WTC11 (cell line): ENCODE data around the gene CCN6. TPM values are rescaled to one million over a fixed set of nuclear protein-coding genes. Genes with fewer than 3 reads are reported as not detected.

Experiments used
- ATAC-seq: fragments of 200-7000 bp; cut with Tn5 transposase; 2 replicates; pipeline ENCODE4 v1.10.0; 2021; ENCODE audit warnings: mild to moderate bottlenecking, moderate library complexity
- CTCF ChIA-PET: fragments of 300-600 bp; sonication (Branson Sonifier 250); formaldehyde crosslinking; loops from one replicate; lab custom pipeline; 2021; ENCODE audit warnings: antibody characterized with exemption; lab: Charles Lee
- POLR2A ChIA-PET: fragments of 350-600 bp; sonication (Branson Sonifier 250); formaldehyde crosslinking; loops from one replicate; lab custom pipeline; 2021; ENCODE audit warnings: antibody characterized with exemption; lab: Charles Lee
- DNase-seq: peaks from one replicate; pipeline ENCODE4 v3.0.0; 2021; ENCODE audit warnings: low spot score
- H3K27ac Mint-ChIP-seq: 2 replicates; pipeline ENCODE4 v1.8.0; 2021; ENCODE audit warnings: mixed read lengths
- H3K27me3 Mint-ChIP-seq: 2 replicates; pipeline ENCODE4 v1.8.0; 2021; ENCODE audit warnings: low read depth, mild to moderate bottlenecking, moderate library complexity, mixed read lengths
- H3K36me3 Mint-ChIP-seq: 2 replicates; pipeline ENCODE4 v1.8.0; 2021; ENCODE audit warnings: mixed read lengths
- H3K4me1 Mint-ChIP-seq: 2 replicates; pipeline ENCODE4 v1.8.0; 2022; ENCODE audit warnings: mixed read lengths
- H3K4me3 Mint-ChIP-seq: 2 replicates; pipeline ENCODE4 v1.8.0; 2021; ENCODE audit warnings: mild to moderate bottlenecking, moderate library complexity, mixed read lengths
- H3K9me3 Mint-ChIP-seq: 2 replicates; pipeline ENCODE4 v1.8.0; 2021; ENCODE audit warnings: mixed read lengths
- OVOL2 ChIP-seq: fragments of 250-450 bp; sonication (Bioruptor Pico); IDR thresholded peaks from 2 replicates; pipeline ENCODE4 v1.9.0; 2021; ENCODE audit warnings: mild to moderate bottlenecking, borderline replicate concordance
- SMAD3 ChIP-seq: sonication (generic); formaldehyde crosslinking; IDR thresholded peaks from 2 replicates; pipeline ENCODE4 v1.8.0; 2022; ENCODE audit warnings: missing genetic modification reagents, mild to moderate bottlenecking, borderline replicate concordance
- ZNF281 ChIP-seq: sonication (generic); formaldehyde crosslinking; IDR thresholded peaks from 2 replicates; pipeline ENCODE4 v1.8.0; 2023; ENCODE audit warnings: mild to moderate bottlenecking, missing genetic modification reagents
- ZNF425 ChIP-seq: fragments of 250-450 bp; sonication (Bioruptor Pico); conservative IDR thresholded peaks from 2 replicates; pipeline ENCODE4 v1.9.0; 2021; ENCODE audit warnings: mild to moderate bottlenecking
- total RNA-seq: library from RNA; stranded (reverse); gene quantifications from 3 replicates; pipeline ENCODE4 v1.2.3, GENCODE V29; 2021
- TF ChIP-seq, protein P1 (sequence below): fragments of 250-450 bp; sonication (Bioruptor Pico); IDR thresholded peaks from 2 replicates; pipeline ENCODE4 v1.9.0; 2021; ENCODE audit warnings: mild to moderate bottlenecking, borderline replicate concordance
- TF ChIP-seq, protein P2 (sequence below): fragments of 250-450 bp; sonication (Bioruptor Pico); IDR thresholded peaks from 2 replicates; pipeline ENCODE4 v1.9.0; 2021; ENCODE audit warnings: mild to moderate bottlenecking
- TF ChIP-seq, protein P3 (sequence below): sonication (generic); formaldehyde crosslinking; IDR thresholded peaks from 2 replicates; pipeline ENCODE4 v1.8.1; 2022; ENCODE audit warnings: mild to moderate bottlenecking, moderate library complexity, missing genetic modification reagents

Gene CCN6
- total RNA-seq, 1 experiment from 2014 or later = not detected

DNA sequence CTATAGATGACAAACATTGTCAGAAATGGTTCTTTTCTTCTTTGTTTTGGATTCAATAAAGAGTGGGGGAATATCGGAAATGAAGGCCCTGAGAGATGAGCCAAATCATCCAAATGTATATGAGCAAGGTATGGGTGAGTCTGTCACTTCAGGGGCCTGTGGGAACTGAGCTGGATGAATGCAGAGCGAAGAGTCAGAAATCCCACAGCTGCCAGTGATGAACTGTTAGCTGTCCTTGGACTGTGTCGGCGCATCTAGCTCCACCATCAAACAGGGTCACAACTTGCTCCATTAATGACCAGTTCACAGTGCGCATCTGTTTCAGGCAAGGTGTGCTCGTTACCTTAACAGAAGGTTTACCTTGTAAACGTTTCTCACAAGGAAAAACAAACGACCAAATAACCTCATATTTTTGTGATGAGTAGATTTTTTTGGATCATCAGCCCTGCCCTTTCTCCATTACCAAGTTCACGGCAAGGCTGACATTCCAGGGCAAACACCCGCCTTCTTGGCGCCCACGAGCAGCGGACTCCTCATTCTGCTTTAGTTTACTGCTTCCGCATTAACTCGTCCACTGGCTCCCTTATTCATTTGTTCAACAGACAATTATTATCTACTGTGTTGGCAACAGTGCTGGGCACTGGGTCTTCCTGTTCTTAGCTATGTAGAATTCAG, 15.0 kb upstream of the CCN6 start:
- CTCF ChIA-PET = interaction anchor here (1.0 to 1.5 kb wide), 3 partner anchors 28 to 329 kb away, joined by 3 to 6 read pairs (median 4); no protein-coding TSS in a partner anchor
- no peak for TF ChIP-seq SMAD3
- TF ChIP-seq, protein P1, sequence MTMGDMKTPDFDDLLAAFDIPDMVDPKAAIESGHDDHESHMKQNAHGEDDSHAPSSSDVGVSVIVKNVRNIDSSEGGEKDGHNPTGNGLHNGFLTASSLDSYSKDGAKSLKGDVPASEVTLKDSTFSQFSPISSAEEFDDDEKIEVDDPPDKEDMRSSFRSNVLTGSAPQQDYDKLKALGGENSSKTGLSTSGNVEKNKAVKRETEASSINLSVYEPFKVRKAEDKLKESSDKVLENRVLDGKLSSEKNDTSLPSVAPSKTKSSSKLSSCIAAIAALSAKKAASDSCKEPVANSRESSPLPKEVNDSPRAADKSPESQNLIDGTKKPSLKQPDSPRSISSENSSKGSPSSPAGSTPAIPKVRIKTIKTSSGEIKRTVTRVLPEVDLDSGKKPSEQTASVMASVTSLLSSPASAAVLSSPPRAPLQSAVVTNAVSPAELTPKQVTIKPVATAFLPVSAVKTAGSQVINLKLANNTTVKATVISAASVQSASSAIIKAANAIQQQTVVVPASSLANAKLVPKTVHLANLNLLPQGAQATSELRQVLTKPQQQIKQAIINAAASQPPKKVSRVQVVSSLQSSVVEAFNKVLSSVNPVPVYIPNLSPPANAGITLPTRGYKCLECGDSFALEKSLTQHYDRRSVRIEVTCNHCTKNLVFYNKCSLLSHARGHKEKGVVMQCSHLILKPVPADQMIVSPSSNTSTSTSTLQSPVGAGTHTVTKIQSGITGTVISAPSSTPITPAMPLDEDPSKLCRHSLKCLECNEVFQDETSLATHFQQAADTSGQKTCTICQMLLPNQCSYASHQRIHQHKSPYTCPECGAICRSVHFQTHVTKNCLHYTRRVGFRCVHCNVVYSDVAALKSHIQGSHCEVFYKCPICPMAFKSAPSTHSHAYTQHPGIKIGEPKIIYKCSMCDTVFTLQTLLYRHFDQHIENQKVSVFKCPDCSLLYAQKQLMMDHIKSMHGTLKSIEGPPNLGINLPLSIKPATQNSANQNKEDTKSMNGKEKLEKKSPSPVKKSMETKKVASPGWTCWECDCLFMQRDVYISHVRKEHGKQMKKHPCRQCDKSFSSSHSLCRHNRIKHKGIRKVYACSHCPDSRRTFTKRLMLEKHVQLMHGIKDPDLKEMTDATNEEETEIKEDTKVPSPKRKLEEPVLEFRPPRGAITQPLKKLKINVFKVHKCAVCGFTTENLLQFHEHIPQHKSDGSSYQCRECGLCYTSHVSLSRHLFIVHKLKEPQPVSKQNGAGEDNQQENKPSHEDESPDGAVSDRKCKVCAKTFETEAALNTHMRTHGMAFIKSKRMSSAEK (CRISPR knock-in tag) = no peak
- TF ChIP-seq, protein P2, sequence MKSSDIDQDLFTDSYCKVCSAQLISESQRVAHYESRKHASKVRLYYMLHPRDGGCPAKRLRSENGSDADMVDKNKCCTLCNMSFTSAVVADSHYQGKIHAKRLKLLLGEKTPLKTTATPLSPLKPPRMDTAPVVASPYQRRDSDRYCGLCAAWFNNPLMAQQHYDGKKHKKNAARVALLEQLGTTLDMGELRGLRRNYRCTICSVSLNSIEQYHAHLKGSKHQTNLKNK (CRISPR knock-in tag) = no peak
- TF ChIP-seq, protein P3, sequence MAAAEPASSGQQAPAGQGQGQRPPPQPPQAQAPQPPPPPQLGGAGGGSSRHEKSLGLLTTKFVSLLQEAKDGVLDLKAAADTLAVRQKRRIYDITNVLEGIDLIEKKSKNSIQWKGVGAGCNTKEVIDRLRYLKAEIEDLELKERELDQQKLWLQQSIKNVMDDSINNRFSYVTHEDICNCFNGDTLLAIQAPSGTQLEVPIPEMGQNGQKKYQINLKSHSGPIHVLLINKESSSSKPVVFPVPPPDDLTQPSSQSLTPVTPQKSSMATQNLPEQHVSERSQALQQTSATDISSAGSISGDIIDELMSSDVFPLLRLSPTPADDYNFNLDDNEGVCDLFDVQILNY (CRISPR knock-in tag) = no peak
- TF ChIP-seq, all 79 proteins: peak for 0
- ATAC-seq (no peak), DNase-seq (no peak)
- no peaks in the 10 kb centered on the region for H3K36me3 Mint-ChIP-seq
- H3K9me3 Mint-ChIP-seq = no peaks in the 10 kb centered on the region
- no peak overlapping the region for H3K4me3 Mint-ChIP-seq
- H3K4me1 Mint-ChIP-seq = peaks cover 12% of the 10 kb centered on the region
- POLR2A ChIA-PET = no interaction called here
- no peaks in the 10 kb centered on the region for H3K27me3 Mint-ChIP-seq
- H3K27ac Mint-ChIP-seq = no peak overlapping the region

DNA sequence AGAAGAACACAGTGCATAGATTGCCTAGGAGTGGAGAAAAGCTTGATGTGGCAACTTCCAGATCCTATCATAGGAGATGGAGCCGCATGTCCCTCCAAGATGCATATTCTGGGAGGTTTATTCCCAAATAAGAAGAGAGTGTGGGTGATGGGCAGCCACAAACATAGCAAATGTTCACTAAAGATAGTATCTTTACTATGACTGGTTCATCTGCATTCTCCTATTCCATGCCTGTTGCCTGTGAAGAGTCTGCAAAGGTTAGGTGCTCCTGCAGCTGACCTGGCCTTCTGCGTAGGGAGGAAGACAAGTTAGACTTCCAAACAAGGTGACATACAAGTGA, 14.5 kb upstream of the CCN6 start:
- ATAC-seq = no peak
- CTCF ChIA-PET = interaction anchor here (1.0 kb wide), 1 partner anchor 329 kb away, joined by 3 read pairs; no protein-coding TSS in a partner anchor

More for the DNA sequence above, 14.5 kb upstream of the CCN6 start:
- Mint-ChIP-seq H3K27ac (no peak overlapping the region), H3K9me3 (no peaks in the 10 kb centered on the region), H3K27me3 (no peaks in the 10 kb centered on the region), H3K4me3 (no peak overlapping the region), H3K36me3 (no peaks in the 10 kb centered on the region), H3K4me1 (peaks cover 8% of the 10 kb centered on the region)
- TF ChIP-seq ZNF281 (CRISPR knock-in tag) = no peak
- no peak for TF ChIP-seq ZNF425
- no peak for TF ChIP-seq OVOL2 (CRISPR knock-in tag)
- POLR2A ChIA-PET = no interaction called here
- DNase-seq = no peak
